Measurements from ENCODE around the gene NDUFV1.

DNA sequence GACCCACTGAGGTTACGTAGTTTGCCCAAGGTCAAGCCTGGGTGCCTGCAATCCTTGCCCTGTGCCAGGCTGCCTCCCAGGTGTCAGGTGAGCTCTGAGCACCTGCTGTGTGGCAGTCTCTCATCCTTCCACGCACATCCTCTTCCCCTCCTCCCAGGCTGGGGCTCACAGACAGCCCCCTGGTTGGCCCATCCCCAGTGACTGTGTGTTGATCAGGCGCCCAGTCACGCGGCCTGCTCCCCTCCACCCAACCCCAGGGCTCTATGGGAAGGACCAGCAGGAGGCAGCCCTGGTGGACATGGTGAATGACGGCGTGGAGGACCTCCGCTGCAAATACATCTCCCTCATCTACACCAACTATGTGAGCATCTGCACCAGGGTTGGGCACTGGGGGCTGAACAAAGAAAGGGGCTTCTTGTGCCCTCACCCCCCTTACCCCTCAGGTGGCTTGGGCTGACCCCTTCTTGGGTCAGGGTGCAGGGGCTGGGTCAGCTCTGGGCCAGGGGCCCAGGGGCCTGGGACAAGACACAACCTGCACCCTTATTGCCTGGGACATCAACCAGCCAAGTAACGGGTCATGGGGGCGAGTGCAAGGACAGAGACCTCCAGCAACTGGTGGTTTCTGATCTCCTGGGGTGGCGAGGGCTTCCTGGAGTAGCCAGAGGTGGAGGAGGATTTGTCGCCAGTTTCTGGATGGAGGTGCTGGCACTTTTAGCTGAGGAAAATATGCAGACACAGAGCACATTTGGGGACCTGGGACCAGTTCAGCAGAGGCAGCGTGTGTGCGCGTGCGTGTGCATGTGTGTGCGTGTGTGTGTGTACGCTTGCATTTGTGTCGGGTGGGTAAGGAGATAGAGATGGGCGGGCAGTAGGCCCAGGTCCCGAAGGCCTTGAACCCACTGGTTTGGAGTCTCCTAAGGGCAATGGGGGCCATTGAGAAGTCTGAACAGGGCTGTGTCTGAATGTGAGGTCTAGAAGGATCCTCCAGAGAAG is 21.6 kb upstream of the NDUFV1 start:
- TF ChIP-seq GATA1 (IDR thresholded peaks at IDR 0.05; ENCODE audit: low read depth, low read length) (no peak), POLR2A (IDR thresholded peaks at IDR 0.05; ENCODE audit: low read length) (no peak)
